Stimulated activated CD8-positive, alpha-beta memory T cell treated with anti-CD3 and anti-CD28 coated beads, Interleukin-4, amount 100 ng/mL, for 24 hours (primary cell): ENCODE measurements around the gene PLCH1.

Experiments used
- DNase-seq: peaks from one replicate; pipeline ENCODE4 v3.0.0-alpha.2; 2020; ENCODE audit warnings: low read depth

The PLCH1 gene

DNA sequence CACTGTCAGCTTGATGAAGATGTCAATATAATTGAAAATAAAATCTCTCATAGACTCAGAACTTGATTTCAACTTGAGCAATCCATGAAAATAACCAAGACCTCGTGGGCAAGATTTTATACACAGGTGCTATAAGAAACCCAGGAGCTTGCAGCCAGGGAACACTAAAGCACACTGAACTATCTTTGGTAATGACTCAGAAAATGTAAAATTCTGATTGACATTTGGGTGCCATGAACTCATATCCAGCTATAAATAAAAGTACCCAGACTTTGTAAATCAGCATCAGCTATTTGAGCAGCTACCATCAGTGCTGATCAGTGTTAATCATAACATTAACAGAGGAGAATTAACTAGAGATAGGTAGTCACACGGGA lies 61.5 kb downstream of the PLCH1 start:
- no peak for DNase-seq

GRCh38 chr3:155682426-155683343 lies 62.2 kb downstream of the PLCH1 start:
- DNase-seq = no peak

DNA sequence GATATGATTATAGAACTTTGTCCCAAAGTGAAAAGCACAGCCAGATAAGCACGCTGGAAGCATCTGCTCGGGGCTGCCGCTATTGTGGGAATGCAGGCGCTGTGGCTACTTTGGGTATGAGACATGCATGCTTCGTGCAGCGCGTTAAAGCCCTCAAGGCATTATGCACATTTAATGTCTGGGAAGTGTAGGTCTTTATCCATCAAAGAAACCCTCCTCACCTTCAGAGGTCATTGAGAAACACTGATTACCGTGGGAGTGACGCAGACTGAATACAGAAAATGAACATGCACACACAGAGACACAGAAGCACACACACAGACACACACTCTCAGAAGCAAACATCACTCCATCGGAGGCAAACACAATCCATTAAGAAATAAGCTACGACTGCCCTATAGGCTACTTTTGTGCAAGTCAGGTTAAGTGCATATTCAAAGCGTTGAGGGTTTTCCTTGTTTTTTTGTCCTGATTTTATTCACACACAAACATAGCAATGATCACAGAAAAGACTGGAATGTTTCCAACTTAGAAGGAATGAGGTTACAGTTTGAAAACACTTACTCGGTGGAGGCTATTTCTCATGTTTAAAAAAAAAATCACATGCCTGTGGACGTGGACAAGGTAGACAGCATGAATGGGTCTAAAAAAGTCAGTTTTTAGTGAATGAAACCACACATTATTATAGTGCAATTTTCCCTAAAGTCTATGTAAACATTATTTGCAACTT lies 68.5 kb downstream of the PLCH1 start:
- DNase-seq = no peak

DNA sequence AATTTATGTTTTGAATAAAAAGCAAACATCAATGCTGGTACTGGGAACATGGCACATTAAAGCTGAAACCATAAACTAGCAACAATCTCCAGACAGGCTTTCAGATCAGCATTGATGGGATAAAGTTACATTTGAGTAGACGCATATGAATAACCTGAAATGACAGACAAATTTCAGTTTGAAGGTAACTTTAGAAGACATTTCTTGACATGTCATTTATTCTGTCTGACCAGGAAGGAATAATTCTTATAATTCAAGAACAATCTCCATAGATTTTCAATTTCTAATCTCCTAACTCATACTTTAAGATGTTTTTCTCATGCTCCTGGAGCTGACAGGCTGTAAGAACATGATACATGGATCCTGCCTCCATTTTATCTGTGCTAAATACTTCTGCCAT lies 69.8 kb downstream of the PLCH1 start:
- no peak for DNase-seq

DNA sequence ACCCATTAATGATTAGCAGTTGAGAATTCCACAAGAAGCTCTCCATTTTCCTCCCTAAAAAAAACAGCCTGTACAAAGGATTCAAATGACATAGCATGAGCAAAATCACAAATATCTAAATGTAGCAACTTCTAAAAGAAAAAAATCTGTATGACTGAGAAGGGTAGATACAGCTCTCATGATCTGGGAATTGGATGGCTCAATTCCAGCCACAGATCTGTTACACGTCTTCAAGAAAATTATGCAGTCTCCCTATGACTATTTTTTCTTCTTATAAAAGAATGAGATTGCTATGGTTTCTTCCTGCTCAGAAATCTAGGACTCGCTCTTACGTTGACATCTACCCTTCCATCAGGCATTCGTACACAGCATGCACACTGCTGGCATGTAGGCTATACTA lies 71.5 kb downstream of the PLCH1 start:
- no peak for DNase-seq

DNA sequence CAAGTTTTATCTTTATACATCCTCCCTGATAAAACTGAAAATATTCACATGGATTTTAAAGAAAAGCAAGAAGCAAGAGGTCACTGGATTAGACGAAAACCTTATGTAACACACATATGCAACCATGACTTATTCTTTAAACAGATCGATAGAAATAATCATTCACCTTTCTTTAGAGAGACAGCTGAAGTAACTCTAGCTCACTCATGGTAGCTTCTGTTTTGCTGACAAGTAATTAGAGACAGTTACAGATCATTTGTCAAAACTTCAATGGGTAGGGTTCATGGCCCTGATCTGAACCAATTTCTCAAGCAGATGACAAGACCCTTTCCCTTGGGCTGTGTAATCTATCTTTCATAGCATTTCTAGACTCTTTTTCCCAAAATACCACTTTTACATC lies 74.5 kb downstream of the PLCH1 start:
- DNase-seq = no peak

- DNase-seq = no peak
These were observed 76.9 kb downstream of the PLCH1 start for GRCh38 chr3:155667988-155668387.

DNA sequence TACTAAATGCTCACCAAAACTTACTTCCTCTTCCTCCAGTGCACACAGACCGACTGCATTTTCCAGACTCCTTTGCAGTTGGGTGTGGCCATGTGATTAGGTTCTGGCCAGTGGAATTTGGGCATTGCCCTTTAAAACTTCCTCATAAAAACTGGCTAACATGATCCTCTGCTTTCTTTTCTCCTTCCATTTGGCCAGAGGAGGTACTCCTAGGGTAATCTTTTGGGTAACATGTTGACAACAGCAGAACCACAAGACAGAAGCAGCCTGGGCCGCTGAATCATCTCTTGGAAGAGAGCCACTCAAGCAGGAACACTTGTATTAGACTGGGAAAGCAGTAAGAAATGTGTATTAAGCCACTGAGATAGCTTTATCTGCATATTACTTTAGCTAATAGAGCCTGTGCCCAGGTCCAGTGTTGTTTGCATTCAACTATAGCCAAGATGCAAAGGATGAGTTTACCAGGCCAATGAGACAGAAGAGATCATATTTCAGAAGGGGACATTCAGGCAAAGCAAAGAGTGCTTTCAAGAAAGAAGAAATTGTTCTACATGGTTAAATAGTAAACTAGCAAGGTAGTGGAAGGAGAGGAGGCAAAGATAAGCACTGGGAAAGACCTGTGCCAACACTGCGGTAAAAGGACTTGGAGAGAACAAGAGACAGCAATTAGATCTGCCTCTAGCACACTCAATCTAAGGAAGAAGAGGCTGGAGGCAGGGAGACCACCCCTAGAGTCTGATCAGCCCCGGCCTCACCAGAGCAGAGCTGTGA lies 79.8 kb downstream of the PLCH1 start:
- DNase-seq = no peak

GRCh38 chr3:155663467-155664212 lies 81.2 kb downstream of the PLCH1 start:
- DNase-seq = no peak

DNA sequence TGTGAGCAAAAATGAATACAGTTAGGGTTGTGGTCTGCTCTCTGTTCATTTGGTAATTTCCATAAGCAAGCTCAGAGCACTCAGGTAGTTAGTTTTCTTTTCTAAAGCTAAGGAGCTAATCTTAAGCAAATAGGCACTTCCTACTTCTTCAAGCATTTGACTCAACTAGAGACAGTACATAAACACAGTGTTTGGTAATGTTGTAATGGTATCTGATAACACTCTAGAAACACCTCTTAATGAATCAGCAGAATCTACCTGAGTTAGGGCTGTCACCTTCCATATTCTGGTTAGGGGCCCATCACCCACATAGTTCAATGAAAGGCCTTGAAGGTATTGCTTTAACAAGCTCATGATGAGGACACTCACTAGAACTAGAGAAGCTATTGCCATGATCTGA lies 83.1 kb downstream of the PLCH1 start:
- DNase-seq = no peak

GRCh38 chr3:155661042-155661441 lies 83.8 kb downstream of the PLCH1 start:
- DNase-seq = no peak

DNA sequence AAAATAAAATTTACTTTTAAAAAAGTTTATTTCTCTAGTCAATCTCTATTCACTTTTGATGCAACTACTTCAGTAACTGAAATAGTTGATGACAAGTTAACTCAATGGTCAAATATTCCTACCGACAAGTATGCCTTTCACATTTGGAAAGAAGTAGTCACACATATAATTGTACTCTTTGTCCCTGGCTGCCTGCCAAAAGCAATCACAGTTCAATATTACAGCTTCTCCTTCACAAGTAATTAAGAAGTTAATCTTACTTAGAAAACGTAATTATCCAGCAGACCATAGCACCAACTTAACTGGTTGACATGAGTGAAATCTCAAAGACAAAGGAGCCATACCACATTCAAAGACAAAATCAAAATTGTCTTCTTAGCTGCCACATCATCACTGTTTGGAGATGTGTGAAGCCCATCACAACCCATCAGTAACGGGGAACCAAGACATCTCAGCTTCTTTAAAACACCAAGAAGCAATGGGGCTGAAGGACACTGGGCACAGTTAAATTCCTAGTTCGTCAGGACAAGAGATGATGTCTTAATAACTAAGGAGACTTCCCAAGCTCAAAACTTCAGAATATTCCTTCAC lies 86.1 kb downstream of the PLCH1 start:
- no peak for DNase-seq

DNA sequence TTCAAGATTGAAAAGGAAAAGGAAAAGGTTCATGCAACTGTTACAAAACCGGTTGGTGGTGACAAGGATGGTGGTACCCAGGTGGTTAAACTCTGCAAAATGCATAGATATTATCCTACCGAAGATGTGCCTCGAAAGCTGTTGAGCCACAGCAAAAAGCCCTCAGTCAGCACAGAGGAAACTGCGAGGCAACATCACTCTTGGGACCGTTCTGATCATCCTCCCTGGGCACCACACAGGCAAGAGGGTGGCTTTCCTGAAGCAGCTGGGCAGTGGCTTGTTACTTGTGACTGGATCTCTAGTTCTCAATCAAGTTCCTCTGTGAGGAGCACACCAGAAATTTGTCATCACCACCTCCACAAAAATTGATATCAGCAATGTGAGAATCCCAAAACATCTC lies 86.9 kb downstream of the PLCH1 start:
- DNase-seq = no peak

DNA sequence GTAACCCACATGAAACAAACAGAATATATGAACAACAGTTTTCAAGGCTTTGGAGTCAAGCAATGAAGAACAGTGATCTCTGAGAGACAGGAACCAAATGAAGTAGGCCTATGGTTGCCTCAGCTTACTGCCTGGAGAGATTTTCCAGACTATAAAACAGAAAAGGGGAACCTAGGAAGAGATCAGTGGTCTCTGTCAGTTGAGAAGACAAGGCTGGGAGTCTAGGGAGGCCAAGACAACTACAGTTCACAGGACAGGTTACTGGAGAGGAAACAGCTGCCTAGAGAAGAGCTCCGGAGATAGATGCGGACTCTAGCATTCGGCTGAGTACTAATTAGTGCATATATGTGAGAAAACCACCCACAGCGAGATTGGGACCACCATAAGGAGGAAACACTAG lies 87.7 kb downstream of the PLCH1 start:
- DNase-seq = no peak

DNA sequence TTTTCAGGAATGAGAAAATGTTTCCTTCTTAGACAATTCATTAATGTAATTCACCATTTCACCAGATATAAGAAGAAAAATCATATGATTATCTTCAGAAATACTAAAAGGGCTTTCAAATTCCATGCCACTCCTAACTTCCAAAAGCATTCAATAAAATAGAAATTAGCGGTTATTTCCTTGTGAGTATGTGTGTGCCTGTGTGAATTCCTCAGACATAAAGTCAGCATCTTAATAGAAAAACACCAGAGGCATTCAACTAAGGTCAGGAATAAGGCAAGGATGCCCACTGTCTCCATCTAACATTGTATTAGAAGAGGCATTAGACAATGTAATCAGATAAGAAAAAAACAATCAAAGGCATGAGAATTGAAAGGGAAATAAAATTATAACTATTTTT lies 88.4 kb downstream of the PLCH1 start:
- DNase-seq = no peak

GRCh38 chr3:155651489-155652218 lies 93.2 kb downstream of the PLCH1 start:
- DNase-seq = no peak

GRCh38 chr3:155648013-155648591 lies 96.8 kb downstream of the PLCH1 start:
- no peak for DNase-seq

- no peak for DNase-seq
These were observed 97.7 kb downstream of the PLCH1 start for GRCh38 chr3:155647206-155647605.

DNA sequence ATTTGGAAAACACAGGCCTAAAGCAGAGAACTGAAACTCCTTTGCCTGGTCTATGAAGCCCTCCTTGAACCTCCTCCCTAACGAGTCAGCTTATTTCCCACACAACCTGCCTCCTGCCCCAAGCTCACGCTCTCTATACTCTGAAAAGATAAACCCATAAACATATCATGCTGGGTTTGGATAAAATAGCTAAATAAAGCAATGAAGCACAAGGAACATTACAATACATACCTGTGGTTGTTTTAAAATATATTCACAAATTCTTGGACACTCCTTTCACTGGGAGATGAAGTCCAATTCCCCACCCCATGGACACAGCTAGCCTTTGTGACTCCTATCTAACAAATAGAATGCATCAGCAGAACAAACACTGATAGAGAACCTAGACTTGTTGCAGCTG lies 98.2 kb downstream of the PLCH1 start:
- DNase-seq = no peak

DNA sequence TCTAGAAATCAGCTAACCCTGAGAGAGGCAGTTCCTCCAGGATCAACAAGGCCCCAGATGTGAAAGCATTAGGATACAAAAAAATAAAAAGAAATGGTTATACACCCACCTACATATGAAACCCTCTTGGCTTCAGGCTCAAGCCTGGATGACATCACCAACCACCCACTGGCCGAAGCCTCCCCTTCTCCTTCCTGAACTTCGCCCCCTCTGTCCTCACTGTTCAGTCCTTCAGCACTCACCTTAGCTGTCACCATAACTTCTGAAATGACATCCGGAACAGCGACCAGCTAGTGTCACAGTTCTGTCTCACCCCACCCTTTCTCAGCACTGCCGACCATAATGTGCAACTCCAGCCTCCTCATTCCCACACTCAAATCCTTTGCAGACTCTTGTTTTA lies 98.7 kb downstream of the PLCH1 start:
- DNase-seq = no peak
